ENCODE measurements around the gene ANGPTL2.

The ANGPTL2 gene

DNA sequence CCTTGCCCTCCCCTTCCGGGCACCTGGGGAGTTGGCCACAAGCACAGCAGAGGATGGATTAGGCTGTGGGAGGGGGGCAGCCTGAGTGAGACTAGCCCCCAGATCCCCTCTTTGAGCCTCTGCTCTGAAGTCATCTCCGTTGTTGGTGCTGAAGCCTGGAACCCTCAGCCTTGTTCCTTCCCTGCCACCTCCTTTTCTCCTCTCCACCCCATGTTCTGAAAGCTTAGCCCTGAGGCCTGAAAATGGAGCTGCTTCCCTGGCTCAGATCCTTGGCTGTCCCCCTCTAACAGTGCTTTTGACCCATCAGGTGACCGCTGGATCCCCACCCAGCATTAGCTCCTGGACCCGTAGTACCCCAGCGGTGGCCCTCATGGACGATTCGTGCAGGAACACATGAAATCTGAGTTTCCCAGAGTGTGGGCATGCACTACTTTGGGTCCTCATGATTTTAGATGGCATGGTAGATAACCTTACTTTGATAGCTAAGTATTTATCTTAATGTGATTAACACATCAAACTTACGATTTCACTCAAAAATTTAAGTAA, 21.6 kb upstream of the ANGPTL2 start:
- Mint-ChIP-seq H3K27ac (no peak overlapping the region), H3K9me3 (peaks cover 3% of the 10 kb centered on the region), H3K4me1 (no peaks in the 10 kb centered on the region), H3K4me3 (no peak overlapping the region), H3K36me3 (peaks cover 9% of the 10 kb centered on the region), H3K27me3 (no peaks in the 10 kb centered on the region)
- no peak for ATAC-seq

- Mint-ChIP-seq H3K27me3 (no peaks in the 10 kb centered on the region), H3K4me1 (no peaks in the 10 kb centered on the region), H3K9me3 (peaks cover 3% of the 10 kb centered on the region), H3K27ac (no peak overlapping the region), H3K36me3 (peaks cover 9% of the 10 kb centered on the region), H3K4me3 (no peak overlapping the region)
- ATAC-seq, result no peak
Measured at GRCh38 chr9:127142931-127143464, 20.6 kb upstream of the ANGPTL2 start.

GRCh38 chr9:127142291-127142690, 19.9 kb upstream of the ANGPTL2 start:
- peaks cover 3% of the 10 kb centered on the region for H3K9me3 Mint-ChIP-seq
- no peak for ATAC-seq
- H3K27ac Mint-ChIP-seq, result no peak overlapping the region
- peaks cover 8% of the 10 kb centered on the region for H3K36me3 Mint-ChIP-seq
- H3K27me3 Mint-ChIP-seq, result no peaks in the 10 kb centered on the region
- no peak overlapping the region for H3K4me3 Mint-ChIP-seq
- H3K4me1 Mint-ChIP-seq, result no peaks in the 10 kb centered on the region

- no peak overlapping the region for H3K27ac Mint-ChIP-seq
- peaks cover under 1% of the 10 kb centered on the region for H3K9me3 Mint-ChIP-seq
- no peak overlapping the region for H3K4me3 Mint-ChIP-seq
- H3K4me1 Mint-ChIP-seq, result no peaks in the 10 kb centered on the region
- ATAC-seq, result no peak
- H3K27me3 Mint-ChIP-seq, result no peaks in the 10 kb centered on the region
- peaks cover under 1% of the 10 kb centered on the region for H3K36me3 Mint-ChIP-seq
Measured at GRCh38 chr9:127140842-127141675, 18.6 kb upstream of the ANGPTL2 start.

- Mint-ChIP-seq H3K36me3 (no peaks in the 10 kb centered on the region), H3K4me1 (no peaks in the 10 kb centered on the region), H3K4me3 (no peak overlapping the region), H3K27me3 (no peaks in the 10 kb centered on the region), H3K9me3 (no peaks in the 10 kb centered on the region), H3K27ac (no peak overlapping the region)
- ATAC-seq, result no peak
Measured at GRCh38 chr9:127140181-127140580, 17.7 kb upstream of the ANGPTL2 start.

DNA sequence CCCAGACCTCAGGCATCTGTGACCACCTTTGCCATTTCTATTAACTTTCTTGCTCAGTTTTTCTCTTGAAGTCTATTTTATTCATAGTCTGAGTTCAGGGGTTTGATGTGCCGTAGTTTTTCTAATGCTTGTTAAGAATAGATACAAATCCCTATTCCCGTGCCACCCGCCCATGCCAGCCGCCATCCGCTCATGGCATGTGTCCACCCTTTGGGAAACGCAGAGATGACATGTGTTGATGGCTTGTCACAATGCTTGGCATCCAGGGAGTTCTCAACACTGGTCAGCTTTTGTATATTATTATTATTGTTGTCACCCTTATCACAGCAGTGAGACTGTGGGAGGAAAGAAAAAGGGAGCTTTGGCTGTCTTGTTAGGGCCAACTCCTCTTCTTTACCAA, 17.3 kb upstream of the ANGPTL2 start:
- no peak overlapping the region for H3K4me3 Mint-ChIP-seq
- no peak for ATAC-seq
- no peaks in the 10 kb centered on the region for H3K9me3 Mint-ChIP-seq
- no peaks in the 10 kb centered on the region for H3K36me3 Mint-ChIP-seq
- no peak overlapping the region for H3K27ac Mint-ChIP-seq
- H3K4me1 Mint-ChIP-seq, result no peaks in the 10 kb centered on the region
- no peaks in the 10 kb centered on the region for H3K27me3 Mint-ChIP-seq

DNA sequence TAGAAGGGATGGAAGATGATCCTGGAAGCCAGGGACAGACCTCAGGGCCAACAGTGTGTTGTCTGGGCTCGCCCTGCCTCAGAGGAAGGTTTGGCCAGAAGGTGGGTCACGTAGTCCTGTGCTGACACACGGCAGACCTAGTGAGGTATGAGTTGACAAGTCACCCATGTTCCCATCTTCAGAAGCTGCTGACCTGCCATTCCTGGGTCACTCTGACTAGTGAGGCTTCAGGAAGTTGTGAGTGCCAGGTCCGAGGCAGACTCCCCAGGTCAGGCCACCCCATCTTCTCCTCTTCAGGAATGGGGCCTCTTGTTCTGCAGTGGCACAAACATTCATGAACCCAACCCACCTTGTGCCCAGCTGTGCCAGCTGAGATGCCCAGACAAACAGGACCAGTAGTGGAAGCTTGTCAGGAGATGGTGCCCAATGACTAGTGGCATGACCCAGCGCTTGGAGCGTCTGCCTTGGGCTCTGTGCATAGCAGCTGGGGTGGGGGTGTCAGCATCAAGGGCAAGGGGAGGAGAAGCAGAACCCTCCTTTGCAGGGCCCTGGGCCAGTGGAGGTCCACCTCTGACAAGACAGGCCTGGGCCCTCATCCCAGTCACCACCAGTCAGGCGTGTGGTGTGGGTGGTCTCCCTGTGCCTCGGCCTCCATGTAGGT, 16.8 kb upstream of the ANGPTL2 start:
- Mint-ChIP-seq H3K36me3 (peaks cover 2% of the 10 kb centered on the region), H3K27ac (no peak overlapping the region), H3K27me3 (no peaks in the 10 kb centered on the region), H3K4me3 (no peak overlapping the region), H3K4me1 (no peaks in the 10 kb centered on the region), H3K9me3 (no peaks in the 10 kb centered on the region)
- no peak for ATAC-seq

DNA sequence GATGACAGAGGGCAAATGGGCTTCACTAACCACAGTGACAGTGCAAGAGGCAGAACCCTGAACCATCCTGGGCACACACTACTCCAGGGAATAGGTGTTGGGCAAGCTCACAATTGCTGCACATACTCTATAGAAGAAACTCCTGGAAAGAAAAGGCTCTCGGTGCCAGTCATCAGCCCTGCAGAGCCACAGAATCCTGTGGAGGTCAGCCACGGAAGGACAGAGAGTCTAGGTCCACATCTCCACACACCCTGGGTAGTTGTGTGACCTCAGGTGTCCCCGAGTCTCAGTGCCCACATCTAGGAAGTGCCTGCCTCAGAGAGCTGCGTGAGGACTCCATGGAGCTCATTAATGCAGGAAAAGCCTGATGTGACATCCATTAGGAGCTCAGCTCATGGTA, 16.0 kb upstream of the ANGPTL2 start:
- H3K9me3 Mint-ChIP-seq, result no peaks in the 10 kb centered on the region
- H3K4me1 Mint-ChIP-seq, result no peaks in the 10 kb centered on the region

GRCh38 chr9:127137640-127138360, 15.4 kb upstream of the ANGPTL2 start:
- Mint-ChIP-seq H3K4me1 (no peaks in the 10 kb centered on the region), H3K27me3 (no peaks in the 10 kb centered on the region), H3K27ac (no peak overlapping the region), H3K9me3 (no peaks in the 10 kb centered on the region), H3K36me3 (peaks cover 7% of the 10 kb centered on the region), H3K4me3 (no peak overlapping the region)
- ATAC-seq, result no peak

More for the DNA sequence above, 16.0 kb upstream of the ANGPTL2 start:
- H3K27me3 Mint-ChIP-seq, result no peaks in the 10 kb centered on the region
- H3K36me3 Mint-ChIP-seq, result peaks cover 7% of the 10 kb centered on the region
- H3K27ac Mint-ChIP-seq, result no peak overlapping the region
- H3K4me3 Mint-ChIP-seq, result no peak overlapping the region
- ATAC-seq, result no peak

DNA sequence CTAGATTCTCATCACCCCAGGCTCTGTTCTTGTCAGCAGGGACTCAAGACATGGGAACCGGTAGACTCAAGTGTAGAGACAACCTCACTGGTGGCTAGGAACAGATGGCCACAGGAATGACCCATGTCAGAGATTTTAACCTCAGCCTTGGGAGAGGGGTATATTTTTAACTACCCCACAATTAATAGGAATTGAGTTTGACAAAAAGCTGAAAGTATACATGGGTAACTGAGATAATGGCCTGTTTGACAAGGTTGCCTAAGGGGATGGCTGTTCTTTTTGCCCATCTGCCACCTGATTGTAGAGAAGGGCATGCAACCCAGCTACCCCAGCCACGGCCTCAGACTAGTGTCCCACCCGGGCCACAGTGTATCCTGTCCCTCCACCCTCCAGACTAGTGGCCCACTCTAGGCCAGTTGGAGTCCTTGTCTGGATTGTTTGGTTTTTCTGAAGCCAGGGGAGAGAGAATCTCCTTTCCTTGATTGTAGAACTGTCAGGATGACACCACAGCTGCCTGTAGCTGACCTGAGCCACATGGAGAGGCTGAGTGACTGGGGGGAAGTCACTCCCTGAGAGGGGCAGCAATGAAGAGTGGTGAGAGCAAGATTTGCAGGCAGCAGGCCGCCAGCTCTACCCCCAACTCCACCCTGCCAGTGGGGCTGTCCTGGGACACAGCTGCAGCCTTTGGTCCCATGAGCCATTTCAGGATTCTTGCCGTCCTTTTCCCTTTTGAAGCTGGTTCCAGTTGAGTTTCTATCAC, 14.6 kb upstream of the ANGPTL2 start:
- Mint-ChIP-seq H3K9me3 (no peaks in the 10 kb centered on the region), H3K4me3 (no peak overlapping the region), H3K27me3 (no peaks in the 10 kb centered on the region), H3K36me3 (peaks cover 7% of the 10 kb centered on the region), H3K4me1 (no peaks in the 10 kb centered on the region), H3K27ac (no peak overlapping the region)
- ATAC-seq, result no peak

DNA sequence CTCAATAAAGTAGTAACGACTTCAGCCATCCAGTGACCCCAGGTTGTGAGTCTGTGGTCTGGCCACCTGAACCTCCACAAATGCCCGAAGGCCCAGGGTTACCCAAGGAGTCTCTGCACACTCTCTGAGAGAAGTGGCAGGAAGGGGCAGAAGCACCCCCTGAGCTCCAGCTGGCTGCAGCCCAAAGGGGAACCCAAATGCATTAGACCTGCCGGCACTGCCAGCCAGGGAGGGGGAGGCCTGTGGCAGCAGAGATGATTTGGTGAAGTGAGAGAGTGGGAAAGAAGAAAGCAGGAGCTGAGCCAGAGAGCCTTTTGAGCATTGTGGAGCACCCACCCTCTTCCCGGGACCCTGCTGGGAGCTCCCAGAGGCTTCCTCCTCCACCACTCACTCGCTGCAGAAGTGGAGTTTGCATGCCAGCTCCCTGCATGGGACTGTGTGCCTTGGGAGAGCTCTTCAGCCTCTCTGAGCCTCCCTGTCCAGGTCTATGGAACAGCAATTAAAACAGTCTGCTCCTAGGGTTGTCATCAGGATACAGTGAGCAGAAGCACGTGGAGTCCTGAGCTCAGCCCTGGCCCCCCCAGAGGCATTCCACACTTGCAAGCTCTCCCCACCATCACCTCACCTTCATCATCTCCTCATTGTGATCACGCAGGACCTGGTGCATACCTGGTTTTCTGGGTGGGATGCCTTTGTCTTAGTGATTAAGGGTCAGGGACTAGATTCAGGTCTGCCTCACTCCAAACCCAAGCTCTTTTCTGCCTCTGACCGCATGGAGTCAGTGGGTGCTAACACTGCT, 13.8 kb upstream of the ANGPTL2 start:
- H3K4me1 Mint-ChIP-seq, result no peaks in the 10 kb centered on the region
- no peak overlapping the region for H3K27ac Mint-ChIP-seq
- H3K36me3 Mint-ChIP-seq, result peaks cover 7% of the 10 kb centered on the region
- no peak for ATAC-seq
- no peak overlapping the region for H3K4me3 Mint-ChIP-seq
- H3K27me3 Mint-ChIP-seq, result no peaks in the 10 kb centered on the region
- no peaks in the 10 kb centered on the region for H3K9me3 Mint-ChIP-seq

DNA sequence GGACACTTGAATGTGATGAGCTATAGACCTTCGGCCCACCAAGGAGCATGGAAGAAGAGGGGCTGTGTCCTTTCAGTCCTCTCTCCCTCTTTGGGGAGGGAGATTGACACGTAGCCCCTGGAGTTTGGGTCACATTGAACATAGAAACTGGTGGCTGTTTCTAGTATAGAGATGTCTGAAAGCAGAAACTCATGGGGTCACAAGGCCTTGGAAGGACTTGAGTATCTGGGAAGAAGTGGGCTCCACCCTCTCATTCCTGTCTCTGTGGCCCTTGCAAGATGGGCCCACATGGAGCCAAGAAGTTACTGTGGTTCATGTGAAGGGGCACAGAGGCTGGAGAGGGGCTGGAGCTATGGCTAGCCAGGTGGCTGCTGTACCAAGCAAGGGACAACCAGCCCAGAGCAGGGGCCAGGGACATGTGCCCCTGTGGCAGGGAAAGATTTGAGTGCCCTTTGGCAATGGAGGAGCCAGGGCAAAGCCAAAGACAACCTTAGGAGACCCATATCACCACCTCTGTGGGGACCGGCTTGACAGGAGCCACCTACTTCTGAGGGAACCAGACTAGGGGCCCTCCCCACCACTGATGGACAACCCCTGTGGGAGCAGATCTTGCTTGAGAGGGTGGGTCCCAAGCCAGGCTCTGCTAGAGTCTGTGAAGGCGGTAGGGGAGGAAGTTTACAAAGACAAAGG, 12.8 kb upstream of the ANGPTL2 start:
- Mint-ChIP-seq H3K4me1 (no peaks in the 10 kb centered on the region), H3K27me3 (no peaks in the 10 kb centered on the region), H3K4me3 (no peak overlapping the region), H3K36me3 (peaks cover 7% of the 10 kb centered on the region), H3K9me3 (no peaks in the 10 kb centered on the region), H3K27ac (no peak overlapping the region)
- no peak for ATAC-seq

DNA sequence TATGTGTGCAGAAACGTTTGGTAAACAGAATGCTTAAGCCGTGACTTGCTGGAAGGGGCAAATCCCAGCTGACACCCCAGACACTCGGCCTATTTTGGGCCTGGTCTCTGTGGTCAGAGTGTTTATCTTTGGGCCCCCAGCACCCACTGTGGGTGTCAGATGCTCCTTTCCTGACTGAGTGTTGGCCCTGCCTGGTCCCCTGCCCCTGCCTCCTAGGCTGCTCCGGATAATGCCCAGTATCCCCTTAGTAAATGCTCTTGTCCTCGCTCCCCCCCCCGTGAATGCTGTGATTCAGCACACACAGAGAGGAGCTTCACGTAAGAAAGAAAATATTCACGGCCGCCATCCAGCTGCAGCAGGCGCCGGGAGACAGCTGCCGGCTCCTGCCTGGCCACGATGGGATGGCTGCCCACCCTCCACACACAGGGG, 11.3 kb upstream of the ANGPTL2 start:
- no peak for ATAC-seq
- Mint-ChIP-seq H3K27me3 (no peaks in the 10 kb centered on the region), H3K36me3 (peaks cover 7% of the 10 kb centered on the region), H3K27ac (no peak overlapping the region), H3K4me3 (no peak overlapping the region), H3K4me1 (no peaks in the 10 kb centered on the region), H3K9me3 (no peaks in the 10 kb centered on the region)

Data from stimulated activated memory B cell treated with anti-CD40 and anti-IgM and Interleukin-4, amounts not matched to agents 10 μg/mL and 1 μg/mL and 100 μg/mL, for 72 hours (primary cell).